ENCODE data around the gene CABP7.

The CABP7 gene

GRCh38 chr22:29722587-29722986 is 2.8 kb downstream of the CABP7 start:
- DNase-seq (ENCODE audit: low read depth in 3 of 3, low spot score in 1 of 3), result no peak

DNA sequence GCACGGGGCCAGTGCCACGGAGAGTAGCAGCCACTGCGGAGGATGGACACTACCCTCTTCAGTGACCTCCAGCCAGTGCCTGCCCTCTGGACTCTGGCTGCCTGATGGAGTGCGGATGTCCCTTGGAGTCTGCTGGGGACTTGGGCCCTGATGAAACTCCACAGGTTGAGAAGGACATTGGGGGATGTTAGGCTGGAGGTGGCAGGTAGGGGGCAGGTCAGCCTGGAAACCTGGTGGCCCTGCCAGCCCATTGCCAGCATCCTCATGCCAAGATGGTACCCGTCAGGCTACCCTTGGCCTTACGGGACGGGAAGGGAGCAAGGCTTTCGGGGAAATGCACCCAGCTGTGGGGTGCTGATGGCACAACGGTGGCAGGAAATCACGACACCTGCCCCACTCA is 4.0 kb downstream of the CABP7 start:
- no peak for DNase-seq (ENCODE audit: low read depth in 3 of 3, low spot score in 1 of 3)

DNA sequence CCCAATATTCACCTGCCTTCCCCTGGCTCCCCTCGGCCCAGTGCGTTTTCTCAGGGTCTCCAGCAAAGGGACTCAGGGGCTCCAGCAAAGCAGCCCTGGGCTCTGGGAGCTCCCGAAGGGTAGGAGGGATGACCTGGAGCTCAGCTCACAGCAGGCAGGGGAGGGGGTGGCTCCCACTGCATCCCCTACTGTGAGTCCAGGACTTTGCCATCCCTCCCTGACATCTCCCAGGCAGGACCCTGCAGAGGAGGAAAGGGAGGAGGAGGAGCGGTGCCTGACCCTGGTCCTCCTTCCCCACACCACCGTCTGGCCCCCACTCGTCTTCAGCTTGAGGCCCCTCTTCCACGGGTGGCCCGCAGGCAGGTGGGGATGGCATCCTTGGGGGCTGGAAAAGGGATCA is 5.0 kb downstream of the CABP7 start:
- DNase-seq (ENCODE audit: low read depth in 3 of 3, low spot score in 1 of 3), result no peak

DNA sequence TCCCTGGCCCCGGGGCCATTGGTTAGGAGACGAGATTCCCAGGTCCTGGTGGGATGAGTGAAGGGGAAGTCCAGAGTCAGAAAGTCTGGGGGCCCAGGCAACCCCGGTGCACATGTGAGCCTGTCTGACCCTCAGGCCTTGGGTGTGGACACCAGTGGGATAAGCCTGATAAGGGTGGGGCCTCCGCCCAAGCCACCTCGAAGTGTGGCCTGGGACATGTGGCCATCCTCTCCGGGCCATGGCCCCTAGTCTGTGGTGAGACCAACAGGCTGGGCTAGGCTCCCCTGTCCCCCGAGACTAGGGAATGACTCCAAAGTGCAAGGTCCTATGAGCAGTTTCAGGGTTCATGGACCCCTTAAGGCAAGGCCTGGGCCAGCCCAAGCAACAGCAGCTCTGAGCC is 6.3 kb downstream of the CABP7 start:
- DNase-seq (ENCODE audit: low read depth in 3 of 3, low spot score in 1 of 3), result no peak

GRCh38 chr22:29726512-29727130 is 6.8 kb downstream of the CABP7 start:
- no peak for DNase-seq (ENCODE audit: low read depth in 3 of 3, low spot score in 1 of 3)

DNA sequence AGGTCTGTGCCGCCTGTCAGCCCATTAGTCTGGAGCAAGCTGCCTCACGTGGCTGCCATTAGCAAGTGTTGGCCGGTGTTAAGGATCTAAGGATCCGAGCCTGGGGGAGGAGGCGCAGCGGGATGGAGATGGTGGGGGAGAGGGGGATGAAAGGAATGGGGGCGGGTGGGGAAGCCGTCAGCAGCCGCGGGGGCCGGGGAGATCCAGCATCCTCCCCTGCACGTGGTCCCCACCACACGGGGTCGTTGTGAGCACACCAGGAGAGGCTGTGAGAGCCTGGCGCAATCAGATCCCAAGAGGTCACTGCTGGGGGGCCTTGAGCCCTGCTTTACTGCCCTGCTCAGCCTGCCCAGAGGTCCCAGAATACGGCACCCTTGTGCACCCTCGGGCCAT is 7.3 kb downstream of the CABP7 start:
- no peak for DNase-seq (ENCODE audit: low read depth in 3 of 3, low spot score in 1 of 3)

DNA sequence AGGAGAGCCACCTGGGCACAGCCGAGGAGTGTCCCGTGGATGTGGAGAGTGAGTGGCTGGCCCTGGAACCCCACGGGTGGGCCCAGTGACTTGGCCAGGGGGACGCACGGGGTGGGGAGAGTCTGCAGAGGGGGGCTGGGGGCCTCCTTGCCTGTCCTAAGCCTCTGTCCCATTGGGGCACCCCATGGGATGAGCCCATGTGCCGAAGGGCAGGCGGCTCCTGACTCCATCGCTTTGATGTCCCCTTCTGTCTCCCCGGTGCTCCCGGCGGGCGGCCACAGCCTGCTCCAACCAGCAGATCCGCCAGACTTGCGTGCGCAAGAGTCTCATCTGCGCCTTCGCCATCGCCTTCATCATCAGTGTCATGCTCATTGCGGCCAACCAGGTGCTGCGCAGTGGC is 9.4 kb downstream of the CABP7 start:
- no peak for DNase-seq (ENCODE audit: low read depth in 3 of 3, low spot score in 1 of 3)

DNA sequence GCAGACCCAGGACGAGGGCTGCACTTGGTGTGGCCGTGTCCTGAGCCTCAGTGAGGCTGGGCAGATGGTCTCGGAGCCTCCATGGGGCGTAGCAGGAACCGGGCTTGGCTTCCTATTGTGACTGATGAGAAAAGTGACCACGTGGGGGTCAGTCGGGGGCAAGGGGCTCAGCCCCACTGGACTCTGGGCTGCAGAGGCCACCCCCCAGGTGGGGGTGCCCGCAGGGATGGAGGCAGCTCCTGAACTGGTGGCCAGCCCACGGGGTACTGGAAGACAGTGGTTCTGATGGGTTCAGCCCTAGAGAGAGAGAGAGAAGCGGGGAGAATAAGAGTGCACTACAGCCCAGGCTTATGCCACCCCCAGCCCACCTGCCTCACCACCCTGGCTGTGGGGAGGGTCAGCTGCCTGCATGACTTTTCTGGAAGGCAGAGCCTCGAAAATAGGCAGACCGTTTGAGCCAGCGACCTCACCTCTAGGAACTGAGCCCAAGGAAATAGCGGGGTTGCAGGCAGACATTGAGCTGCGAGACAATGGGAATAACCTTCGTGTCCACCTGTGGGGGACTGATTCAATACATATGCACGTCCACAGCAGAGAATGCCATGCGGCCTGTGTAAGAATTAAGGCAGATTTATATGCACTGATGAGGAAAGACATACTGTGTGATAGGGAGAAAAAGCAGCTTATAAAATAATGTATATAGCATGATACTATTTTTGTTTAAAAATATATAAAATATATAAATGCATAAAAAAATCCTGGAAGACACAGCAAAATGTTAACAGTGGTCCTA is 11.5 kb downstream of the CABP7 start:
- no peak for DNase-seq (ENCODE audit: low read depth in 3 of 3, low spot score in 1 of 3)

DNA sequence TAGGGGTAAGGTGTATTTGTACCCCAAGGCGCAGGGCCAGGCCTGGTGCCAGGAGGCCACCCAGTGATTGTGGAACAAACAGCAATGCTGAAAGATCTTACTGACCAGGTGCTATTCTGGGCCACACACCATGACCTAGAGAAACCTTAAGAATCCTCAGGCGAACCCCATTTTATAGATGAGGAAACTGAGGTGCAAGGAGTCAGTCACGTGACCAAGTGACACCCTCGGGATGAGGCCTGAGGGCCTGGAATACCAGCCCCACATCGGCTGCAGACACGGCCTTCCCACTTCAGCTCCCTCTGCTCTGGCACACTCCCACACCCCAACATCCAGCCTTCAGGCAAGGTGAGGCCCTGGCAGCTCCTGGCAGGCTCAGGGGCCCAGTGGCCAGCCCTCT is 13.1 kb downstream of the CABP7 start:
- no peak for DNase-seq (ENCODE audit: low read depth in 3 of 3, low spot score in 1 of 3)

DNA sequence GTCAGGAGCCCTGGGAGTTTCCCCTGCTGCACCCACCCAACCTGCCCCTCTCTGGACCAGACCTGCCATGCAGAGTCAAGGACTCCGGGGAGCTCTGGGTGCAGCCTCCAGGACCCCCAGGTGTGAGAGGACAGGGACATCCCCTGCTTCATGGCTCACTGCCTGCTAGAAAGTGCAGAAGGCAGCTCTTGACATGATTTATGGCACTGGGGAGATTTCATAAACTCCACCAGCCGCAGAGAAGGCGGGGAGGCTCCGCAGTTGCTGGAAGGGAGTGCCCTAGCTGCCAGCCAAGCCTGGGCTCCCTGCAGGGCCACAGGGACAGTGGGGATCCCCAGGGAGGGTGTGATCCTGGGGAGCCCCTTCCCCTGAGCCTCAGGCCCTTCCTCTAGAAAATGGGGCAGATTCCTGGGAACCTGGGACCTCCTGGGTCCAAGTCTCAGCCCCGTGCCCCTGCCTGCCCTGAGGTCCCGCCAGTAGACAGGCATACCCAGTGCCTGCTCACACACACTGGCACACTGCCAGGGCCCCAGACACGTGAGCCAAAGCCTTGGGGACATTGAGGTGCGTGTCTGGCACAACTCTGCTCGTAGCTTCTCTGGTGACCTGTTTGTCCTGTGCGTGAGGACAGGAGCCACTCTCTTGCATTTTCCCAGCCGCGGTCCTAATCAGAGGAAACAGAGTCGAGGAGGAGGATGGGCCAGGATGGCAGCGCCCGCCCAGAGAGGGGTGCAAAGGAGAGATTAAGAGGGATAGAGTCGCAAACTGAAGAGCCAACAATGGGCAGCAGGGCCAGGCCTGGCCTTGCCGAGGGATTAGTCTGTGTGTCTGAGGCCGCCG is 13.8 kb downstream of the CABP7 start:
- DNase-seq (ENCODE audit: low read depth in 3 of 3, low spot score in 1 of 3), result no peak

GRCh38 chr22:29734406-29734805 is 14.6 kb downstream of the CABP7 start:
- DNase-seq (ENCODE audit: low read depth in 3 of 3, low spot score in 1 of 3), result no peak

GRCh38 chr22:29734838-29735237 is 15.0 kb downstream of the CABP7 start:
- no peak for DNase-seq (ENCODE audit: low read depth in 3 of 3, low spot score in 1 of 3)

DNA sequence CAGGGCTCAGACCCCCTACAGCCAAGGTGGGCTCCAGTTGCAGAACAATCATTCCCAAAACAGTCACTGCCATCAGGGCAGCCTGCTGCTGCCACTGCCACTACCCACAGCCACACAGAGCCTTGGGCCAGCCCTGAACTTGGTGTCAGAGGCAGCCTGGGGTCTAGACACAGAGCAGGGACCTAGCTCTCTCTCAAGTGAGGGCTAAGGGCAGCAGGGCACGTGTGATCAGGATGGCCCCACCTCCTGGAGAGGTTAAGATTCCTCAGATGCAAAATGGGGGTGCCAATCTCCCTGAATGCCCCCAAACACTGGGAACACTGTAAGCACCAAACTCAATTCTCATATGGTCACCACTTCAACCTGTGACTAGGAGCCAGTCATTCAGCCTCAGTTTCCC is 15.6 kb downstream of the CABP7 start:
- no peak for DNase-seq (ENCODE audit: low read depth in 3 of 3, low spot score in 1 of 3)

DNA sequence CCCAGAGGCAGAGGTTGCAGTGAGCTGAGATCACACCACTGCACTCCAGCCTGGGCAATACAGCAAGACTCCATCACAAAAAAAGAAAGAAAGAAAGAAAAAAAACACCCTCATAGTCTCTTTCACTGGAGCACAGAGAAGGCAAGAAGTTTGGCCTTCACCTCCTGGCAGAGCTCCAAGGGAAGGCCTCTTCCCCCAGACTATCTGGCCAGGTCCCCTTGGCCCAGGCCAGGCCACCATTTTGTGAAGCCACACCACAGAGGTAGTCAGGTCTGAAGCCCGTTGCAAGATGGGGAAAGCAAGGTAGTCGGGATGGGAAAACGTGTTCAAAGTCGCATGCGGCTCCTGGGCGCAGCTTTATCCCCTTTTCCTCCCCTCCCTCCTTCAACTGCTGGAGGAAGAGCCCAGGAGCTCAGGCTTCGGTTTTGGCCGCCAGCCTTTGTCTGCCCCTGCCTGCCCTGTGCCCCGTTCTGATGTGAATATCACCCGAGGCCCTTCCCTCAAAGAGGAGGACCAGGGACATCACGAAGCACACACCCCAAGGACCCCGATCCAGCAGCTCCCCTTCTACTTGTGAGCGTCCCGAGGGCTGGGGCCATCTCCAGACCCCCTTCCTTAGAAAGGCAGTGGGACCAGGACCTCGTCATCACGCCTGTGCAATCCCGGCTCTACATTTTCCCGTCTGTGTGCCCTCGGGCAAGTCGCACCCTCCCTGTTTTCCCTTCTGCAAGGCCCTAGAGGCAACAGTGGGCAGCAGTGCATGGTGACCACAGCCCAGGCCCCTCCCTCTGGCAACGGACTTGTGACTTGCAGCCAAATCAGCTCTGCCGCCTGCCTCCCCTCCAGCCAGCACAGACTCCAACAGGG is 17.7 kb downstream of the CABP7 start:
- DNase-seq (ENCODE audit: low read depth in 3 of 3, low spot score in 1 of 3), result no peak

DNA sequence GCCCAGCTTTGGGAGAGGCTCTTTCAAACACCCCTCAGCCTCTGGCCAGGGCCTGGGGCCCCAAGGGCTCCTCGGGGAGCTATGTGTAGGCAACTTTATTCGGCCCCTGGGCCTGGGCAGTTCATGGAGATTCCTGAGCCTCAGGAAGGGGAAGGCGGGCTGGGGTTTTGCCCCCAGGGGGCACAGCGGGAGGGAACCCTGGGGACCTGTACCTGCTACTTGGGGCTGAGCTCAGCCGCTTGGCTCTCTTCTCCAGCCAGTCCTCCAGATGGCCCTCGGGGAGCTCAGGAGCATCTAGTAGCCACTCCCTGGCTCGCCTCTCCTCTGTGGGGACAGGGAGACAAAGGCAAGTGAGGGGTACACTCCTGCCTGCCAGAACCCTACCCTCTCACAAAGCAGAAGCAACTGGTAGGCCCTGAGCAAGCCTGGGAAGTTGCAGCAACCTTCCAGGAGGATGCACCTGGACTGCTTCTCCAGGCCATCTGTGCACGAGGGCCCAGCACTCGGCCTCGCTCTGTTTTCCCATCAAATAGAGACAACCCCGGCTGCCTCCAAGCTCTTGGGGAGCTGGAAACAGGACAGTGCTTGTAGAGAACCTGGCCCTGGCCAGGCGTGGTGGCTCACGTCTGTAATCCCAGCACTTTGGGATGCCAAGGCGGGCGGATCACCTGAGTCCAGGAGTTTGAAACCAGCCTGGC is 18.5 kb downstream of the CABP7 start:
- no peak for DNase-seq (ENCODE audit: low read depth in 3 of 3, low spot score in 1 of 3)

DNA sequence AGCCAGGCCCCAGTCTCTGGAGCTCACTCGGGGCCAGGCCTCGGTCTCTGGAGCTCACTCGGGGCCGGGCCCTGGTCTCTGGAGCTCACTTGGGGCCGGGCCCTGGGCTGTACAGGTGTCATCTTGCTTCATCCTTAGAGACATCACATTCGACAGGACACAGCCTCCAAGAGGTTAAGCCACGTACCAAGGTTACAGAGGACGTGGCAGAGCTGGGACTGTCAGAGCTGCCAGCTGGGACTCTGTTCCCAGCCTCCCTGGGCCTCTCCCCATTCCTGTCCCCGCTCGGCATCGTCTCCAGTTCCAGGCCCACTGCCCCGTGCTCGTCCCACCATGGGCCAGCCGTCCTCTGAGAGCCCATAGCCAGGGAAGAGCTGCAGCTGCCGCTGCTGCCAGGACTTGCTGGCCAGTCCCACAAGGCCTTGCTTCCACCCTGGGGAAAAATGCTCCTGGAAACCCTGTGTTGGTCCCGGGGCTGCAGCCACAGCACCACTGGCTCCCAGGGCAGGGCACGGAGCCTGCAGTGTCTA is 19.6 kb downstream of the CABP7 start:
- no peak for DNase-seq (ENCODE audit: low read depth in 3 of 3, low spot score in 1 of 3)

- no peak for DNase-seq (ENCODE audit: low read depth in 3 of 3, low spot score in 1 of 3)
Measured at GRCh38 chr22:29740216-29740615, 20.4 kb downstream of the CABP7 start.

- DNase-seq (ENCODE audit: low read depth in 3 of 3, low spot score in 1 of 3), result no peak
Measured at GRCh38 chr22:29741926-29742325, 22.1 kb downstream of the CABP7 start.

- DNase-seq (ENCODE audit: low read depth in 3 of 3, low spot score in 1 of 3), result no peak
Measured at GRCh38 chr22:29742326-29742725, 22.5 kb downstream of the CABP7 start.

- no peak for DNase-seq (ENCODE audit: low read depth in 3 of 3, low spot score in 1 of 3)
Measured at GRCh38 chr22:29744902-29745301, 25.1 kb downstream of the CABP7 start.

Measured in stimulated activated CD4-positive, alpha-beta T cell treated with anti-CD3 and anti-CD28 coated beads, TNF-alpha, amount 100 ng/mL, for 1 hour (primary cell).